A673 (cell line): ENCODE data around the gene EGLN2.

ENCODE experiments used
- EZH2 ChIP-seq: fragments of 200-600 bp; sonication (generic); IDR thresholded peaks from 2 replicates; pipeline ENCODE4 v1.6.1; 2017; ENCODE audit warnings: borderline replicate concordance, low read depth, mild to moderate bottlenecking, mixed read lengths, antibody characterized with exemption, low read length; ENCODE audit not compliant: poor library complexity, severe bottlenecking
- TF ChIP-seq, protein P1 (sequence below): fragments of 300-800, 200-600 bp; sonication (generic); conservative IDR thresholded peaks from 2 replicates; pipeline ENCODE4 v1.5.1; 2017; ENCODE audit warnings: low read depth, mild to moderate bottlenecking, antibody characterized with exemption, low read length, moderate library complexity, mixed read lengths

DNA sequence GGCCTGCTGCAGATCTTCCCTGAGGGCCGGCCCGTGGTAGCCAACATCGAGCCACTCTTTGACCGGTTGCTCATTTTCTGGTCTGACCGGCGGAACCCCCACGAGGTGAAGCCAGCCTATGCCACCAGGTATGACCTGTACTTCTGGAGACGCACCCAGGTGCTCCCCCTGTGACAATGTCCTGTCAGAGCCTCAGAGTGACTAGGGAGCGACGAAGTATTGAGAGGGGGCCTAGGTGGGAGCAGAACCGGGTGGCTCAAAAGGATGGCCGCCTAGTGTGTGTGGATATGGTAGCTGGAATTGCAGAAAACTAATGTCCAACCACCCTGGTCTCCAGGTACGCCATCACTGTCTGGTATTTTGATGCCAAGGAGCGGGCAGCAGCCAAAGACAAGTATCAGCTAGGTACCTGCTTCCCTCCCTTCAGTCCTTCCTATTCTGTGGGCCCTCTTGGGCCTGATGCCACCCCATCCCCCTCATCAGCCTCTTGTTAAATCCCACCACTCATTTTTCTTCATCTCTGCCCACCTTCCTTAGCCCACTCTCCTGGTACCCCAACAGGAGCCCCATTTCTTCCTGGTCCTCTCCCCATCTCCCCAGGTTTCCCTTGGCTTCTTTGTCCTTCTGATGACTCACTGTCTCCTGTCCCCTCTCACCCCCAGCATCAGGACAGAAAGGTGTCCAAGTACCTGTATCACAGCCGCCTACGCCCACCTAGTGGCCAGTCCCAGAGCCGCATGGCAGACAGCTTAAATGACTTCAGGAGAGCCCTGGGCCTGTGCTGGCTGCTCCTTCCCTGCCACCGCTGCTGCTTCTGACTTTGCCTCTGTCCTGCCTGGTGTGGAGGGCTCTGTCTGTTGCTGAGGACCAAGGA, 8.4 kb downstream of the EGLN2 start:
- TF ChIP-seq, protein P1, sequence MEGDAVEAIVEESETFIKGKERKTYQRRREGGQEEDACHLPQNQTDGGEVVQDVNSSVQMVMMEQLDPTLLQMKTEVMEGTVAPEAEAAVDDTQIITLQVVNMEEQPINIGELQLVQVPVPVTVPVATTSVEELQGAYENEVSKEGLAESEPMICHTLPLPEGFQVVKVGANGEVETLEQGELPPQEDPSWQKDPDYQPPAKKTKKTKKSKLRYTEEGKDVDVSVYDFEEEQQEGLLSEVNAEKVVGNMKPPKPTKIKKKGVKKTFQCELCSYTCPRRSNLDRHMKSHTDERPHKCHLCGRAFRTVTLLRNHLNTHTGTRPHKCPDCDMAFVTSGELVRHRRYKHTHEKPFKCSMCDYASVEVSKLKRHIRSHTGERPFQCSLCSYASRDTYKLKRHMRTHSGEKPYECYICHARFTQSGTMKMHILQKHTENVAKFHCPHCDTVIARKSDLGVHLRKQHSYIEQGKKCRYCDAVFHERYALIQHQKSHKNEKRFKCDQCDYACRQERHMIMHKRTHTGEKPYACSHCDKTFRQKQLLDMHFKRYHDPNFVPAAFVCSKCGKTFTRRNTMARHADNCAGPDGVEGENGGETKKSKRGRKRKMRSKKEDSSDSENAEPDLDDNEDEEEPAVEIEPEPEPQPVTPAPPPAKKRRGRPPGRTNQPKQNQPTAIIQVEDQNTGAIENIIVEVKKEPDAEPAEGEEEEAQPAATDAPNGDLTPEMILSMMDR, result peak; percentile 44; the same call in 1 of the 2 replicates
- no peak for TF ChIP-seq EZH2
